HG02852 (cell line): ENCODE data around the gene ECSIT.
"Not testable (repeated sequence)": the region's sequence is repeated elsewhere in the genome, so short reads cannot be mapped to it uniquely, and the experiment has no call there.

Experiments used
- ATAC-seq: cut with Tn5 transposase; IDR thresholded peaks from one replicate; pipeline ENCODE4 v1.9.1; 2021; ENCODE audit warnings: mild to moderate bottlenecking, moderate library complexity; ENCODE audit not compliant: unreplicated experiment

The ECSIT gene

DNA sequence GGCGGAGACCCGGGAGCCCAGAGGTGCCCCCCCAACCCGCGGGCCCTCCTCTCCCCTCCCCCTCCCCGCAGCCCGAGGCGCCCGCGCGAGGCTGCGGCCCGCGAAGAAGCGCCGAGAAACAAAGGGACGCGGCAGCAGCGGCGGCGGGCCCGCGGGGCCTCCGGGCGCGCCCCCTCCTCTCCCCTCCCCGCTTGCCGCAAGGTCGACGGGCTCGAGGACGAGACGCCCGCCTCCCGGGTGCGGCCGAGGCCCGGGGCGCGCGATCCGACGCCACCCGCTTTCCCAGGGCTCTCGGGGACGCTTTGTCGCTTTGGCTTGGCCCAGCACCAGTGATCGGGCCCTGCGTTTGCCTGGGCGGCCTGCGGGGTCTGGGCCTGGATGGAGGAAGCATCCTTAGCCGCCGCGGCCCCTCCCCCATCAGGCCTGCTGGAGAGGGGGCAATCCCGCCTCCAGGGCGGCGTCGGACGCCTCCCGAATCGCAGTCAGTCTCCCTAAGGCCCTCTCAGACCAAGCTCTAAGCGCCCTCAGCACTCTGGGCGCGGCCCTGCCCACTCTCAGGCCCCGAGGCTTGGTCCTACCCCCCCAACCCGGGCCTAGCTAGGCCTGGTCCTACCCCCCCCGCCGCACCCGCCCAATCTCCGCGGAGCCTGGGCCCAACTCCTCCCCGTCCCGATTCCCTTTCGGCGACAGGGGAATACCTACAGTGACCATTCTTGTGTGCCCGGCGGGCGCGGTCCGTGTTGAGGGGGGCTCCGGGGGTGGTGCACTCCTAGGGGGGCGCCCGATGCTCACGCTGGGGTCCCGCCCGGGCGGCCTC is 48.8 kb downstream of the ECSIT start:
- ATAC-seq, result no peak

DNA sequence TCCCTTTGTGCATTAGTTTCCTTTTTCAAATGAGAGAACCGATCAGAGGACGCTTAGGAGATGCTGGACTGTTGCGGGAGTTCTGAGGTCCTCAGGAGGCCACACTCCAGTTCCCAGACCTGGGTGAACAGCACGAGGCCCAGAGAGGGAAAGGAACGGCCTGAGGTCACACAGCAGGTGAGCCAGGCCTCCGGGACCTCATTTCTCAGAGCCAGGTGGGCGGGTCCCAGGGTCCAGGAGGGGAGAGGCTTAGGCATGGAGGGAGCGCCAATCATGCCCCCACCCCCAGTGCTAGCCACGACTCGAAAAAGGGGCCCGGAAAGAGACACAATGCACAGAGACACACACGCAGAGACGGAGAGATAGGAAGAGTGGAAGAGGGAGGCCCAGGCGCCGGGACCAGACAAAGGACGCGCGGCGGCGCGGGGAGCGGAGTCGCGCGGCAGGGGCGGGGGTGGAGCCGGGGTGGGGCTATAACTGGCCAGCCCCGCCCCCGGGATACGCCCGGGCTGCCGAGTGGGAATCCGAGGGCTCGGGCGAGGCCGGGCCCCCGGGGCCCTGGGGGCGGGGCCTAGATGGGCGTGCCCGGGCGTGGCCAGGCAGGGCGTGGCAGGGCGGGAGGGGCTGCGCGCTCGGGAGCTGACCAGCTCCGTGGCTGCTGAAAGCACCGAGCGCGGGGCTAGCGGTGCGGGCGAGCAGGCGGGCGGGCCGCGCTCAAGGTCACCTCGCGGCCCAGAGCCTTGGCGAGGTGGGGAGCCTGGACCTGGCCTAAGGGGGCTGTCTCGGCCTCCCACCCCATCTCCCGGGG is 49.6 kb downstream of the ECSIT start:
- ATAC-seq, result no peak

GRCh38 chr19:11478167-11479089 is 50.5 kb downstream of the ECSIT start:
- no peak for ATAC-seq

DNA sequence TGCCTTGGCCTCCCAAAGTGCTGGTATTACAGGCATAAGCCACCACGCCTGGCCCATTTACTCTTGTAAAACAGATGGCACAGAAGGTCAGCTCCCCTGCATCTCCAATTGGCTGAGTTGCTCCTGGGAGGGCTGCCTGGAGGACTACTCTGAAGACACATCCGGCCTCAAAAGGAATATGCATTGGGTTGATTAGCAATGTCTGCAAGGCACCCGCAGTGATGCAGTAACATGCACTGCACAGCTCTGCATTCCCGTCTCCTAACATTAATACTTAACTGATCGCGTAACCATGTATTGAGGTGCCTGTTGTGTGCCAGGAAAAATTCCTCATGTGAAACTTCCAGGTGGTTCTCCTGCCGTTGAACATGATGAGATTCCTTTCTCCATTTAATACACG is 53.1 kb downstream of the ECSIT start:
- no peak for ATAC-seq

DNA sequence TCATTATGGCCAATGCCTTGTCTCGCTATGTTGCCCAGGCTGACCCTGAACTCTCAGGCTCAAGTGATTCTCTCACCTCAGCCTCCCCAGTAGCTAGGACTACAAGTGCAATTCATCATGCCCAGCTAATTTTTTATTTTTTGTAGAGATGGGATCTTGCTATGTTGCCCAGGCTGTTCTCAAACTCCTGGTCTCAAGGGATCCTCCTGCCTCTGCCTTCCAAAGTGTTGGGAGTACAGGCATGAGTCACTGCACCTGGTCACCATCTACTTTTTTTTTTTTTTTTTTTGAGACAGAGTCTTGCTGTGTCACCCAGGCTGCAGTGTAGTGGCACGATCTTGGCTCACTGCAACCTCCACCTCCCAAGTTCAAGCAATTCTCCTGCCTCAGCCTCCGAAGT is 53.6 kb downstream of the ECSIT start:
- not testable (repeated sequence) for ATAC-seq

- ATAC-seq, result no peak
These were observed 55.2 kb downstream of the ECSIT start for GRCh38 chr19:11473725-11474124.

GRCh38 chr19:11468266-11468845 is 60.6 kb downstream of the ECSIT start:
- not testable (repeated sequence) for ATAC-seq

GRCh38 chr19:11465600-11465999 is 63.3 kb downstream of the ECSIT start:
- ATAC-seq, result no peak

DNA sequence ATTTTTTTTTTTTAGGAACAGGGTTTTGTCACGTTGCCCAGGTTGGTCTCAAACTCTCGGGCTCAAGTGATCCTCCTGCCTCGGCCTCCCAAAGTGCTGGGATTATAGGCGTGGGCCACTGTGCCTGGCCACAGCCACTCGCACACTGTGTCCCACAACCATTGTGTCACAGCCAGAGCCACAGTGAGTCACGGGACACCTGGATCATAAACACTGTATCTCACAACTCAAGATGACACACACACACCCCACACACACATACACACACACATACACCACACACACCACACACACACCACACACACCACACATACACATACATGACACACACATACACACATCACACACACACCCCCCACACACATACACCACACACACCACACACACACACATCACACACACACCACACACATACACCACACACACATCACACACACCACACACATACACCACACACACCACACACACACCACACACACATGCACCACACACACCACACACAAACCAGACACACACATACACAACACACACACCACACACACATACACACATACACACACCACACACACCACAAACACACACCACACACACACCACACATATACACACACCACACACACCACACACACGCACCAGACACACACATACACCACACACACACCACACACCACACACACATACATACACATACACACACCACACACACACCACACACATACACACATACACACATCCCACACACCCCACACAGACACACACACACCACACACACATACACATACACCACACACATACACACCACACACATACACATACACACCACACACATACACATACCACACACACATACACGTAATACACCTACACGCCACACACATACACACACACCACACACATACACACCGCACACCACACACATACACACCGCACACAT is 64.3 kb downstream of the ECSIT start:
- ATAC-seq, result no peak

DNA sequence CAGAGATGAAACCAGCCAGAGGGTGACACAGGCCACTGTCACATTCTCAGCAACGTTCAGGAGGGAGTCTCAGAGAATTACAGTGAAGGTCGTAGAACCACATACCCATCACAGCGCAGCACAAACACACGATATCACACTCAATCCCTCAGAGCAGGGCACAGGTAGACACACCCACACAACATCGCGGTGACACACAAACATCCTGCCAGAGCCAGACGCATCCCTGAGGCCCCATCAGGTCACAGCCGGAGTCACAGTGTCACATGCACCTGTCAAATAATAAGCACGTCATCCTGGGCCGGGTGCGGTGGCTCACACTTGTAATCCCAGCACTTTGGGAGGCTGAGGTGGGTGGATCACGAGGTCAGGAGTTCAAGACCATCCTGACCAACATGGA is 65.5 kb downstream of the ECSIT start:
- no peak for ATAC-seq

GRCh38 chr19:11461453-11461852 is 67.5 kb downstream of the ECSIT start:
- ATAC-seq, result no peak

DNA sequence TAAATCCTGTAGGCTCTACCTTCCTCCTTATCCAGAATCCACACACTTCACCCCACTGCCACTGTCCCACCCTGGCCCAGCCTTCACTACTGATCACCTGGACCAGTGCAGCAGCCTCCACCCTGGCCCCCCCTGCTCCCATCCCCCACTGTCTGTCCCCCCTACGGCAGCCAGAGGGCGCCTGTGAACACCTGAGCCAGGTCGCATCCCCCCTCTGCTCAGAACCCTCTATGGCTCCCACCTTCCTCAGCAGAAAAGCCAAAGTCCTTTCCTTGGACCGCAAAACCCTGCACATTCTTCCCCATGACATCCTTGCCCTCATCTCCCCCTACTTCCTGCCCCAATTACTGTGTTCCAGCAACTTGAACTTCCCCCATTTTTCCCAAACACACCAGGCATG is 68.7 kb downstream of the ECSIT start:
- no peak for ATAC-seq

- ATAC-seq, result not testable (repeated sequence)
These were observed 70.0 kb downstream of the ECSIT start for GRCh38 chr19:11458912-11459311.

- no peak for ATAC-seq
These were observed 70.6 kb downstream of the ECSIT start for GRCh38 chr19:11458236-11458900.

- ATAC-seq, result no peak
These were observed 71.1 kb downstream of the ECSIT start for GRCh38 chr19:11457831-11458230.

- no peak for ATAC-seq
These were observed 71.8 kb downstream of the ECSIT start for GRCh38 chr19:11457115-11457514.

DNA sequence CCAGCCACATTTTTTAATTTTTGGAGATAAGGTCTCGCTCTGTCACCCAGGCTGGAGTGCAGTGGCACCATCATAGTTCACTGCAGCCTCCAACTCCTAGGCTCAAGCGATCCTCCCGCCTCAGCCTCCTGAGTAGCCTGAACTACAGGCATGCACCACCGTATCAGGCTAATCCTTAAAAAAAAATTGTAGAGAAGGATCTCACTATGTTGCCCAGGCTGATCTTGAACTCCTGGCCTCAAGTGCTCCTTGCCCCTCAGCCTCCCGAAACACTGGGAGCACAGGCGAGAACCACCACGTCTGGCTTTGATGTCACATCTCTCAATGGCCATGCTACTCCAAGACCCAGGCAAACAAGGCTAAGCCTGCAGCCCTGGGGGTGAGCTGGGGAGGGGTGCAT is 72.3 kb downstream of the ECSIT start:
- ATAC-seq, result no peak
